ENCODE data around the gene TAPBPL. TPM values are rescaled to one million over a fixed set of nuclear protein-coding genes. Genes with fewer than 3 reads are reported as not detected.

Gene TAPBPL
- total and polyA plus RNA-seq, 2 of the 4 experiments (the other 2 are of a cell fraction) = 3.4 to 12.1 TPM

DNA sequence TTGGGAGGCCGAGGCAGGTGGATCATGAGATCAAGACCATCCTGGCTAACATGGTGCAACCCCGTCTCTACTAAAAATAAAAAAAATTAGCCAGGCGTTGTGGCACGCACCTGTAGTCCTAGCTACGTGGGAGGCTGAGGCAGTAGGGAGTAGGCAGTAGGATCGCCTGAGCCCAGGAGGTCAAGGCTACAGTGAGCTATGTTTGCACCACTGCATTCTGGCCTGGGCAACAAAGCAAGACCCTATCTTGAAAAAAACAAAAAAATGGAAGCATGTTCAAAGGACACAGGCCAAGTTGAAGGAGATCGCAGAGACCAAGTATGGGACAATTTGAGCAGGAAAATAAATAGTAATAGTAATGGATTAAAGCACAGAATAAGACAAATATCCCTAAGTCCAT, 56.2 kb downstream of the TAPBPL start:
- Histone ChIP-seq H3K36me3 (ENCODE audit: control insufficient read depth, insufficient read depth, low read length) (peaks cover 22% of the 10 kb centered on the region), H3K56ac (ENCODE audit: extremely low read depth, insufficient read depth, low read length) (no peak overlapping the region), H3K4me3 (ENCODE audit: insufficient read depth, low read depth, low read length) (no peak overlapping the region), H3K4ac (ENCODE audit: low read depth, low read length) (peak overlapping the region; percentile 96), H3K9ac (ENCODE audit: low read depth, low read length) (peak overlapping the region; percentile 35; the same call in 1 of the 2 replicates), H4K8ac (ENCODE audit: low read depth in 2 of 2, low read length in 2 of 2) (peak overlapping the region; percentile 98 to 99), H4K91ac (ENCODE audit: insufficient read depth, low read depth, low read length) (peak overlapping the region; percentile 96), H2BK15ac (ENCODE audit: low read depth, low read length) (peak overlapping the region; percentile 53; the same call in 2 of the 3 replicates), H3K9me3 (ENCODE audit: control insufficient read depth, insufficient read depth, low read length) (no peaks in the 10 kb centered on the region), H2BK20ac (ENCODE audit: low read depth, low read length) (peak overlapping the region; percentile 84), H2AK9ac (replicated peaks; ENCODE audit: low read depth, low read length, poor library complexity) (peak overlapping the region; percentile 92), H3K27me3 (ENCODE audit: control insufficient read depth, insufficient read depth, low read length) (no peaks in the 10 kb centered on the region), H2BK5ac (ENCODE audit: low read depth, low read length, poor library complexity, severe bottlenecking) (peak overlapping the region; percentile 97), H3K4me2 (ENCODE audit: low read depth, low read length) (no peak overlapping the region), H3K23ac (ENCODE audit: low read depth, low read length) (peak overlapping the region; percentile 28; the same call in 1 of the 2 replicates), H3K14ac (replicated peaks; ENCODE audit: low read depth, low read length) (peak overlapping the region; percentile 94), H3K4me1 (ENCODE audit: control insufficient read depth, insufficient read depth, low read length) (peaks cover 10% of the 10 kb centered on the region), H4K20me1 (ENCODE audit: insufficient read depth, low read length) (no peaks in the 10 kb centered on the region), H3K27ac (ENCODE audit: insufficient read depth, low read length) (peak overlapping the region; percentile 93), H3K18ac (ENCODE audit: low read depth, low read length) (peak overlapping the region; percentile 100), H3K9me1 (ENCODE audit: insufficient read depth, low read length) (no peaks in the 10 kb centered on the region; the same call in none of the 2 replicates), H4K5ac (ENCODE audit: low read depth, low read length) (peak overlapping the region; percentile 99), H3K79me1 (ENCODE audit: low read depth in 1 of 2, low read length in 2 of 2) (peaks cover 46 to 65% of the 10 kb centered on the region in 2 experiments), H2BK120ac (ENCODE audit: low read depth, low read length) (peak overlapping the region; percentile 97), H2AFZ (replicated peaks; ENCODE audit: low read length, poor library complexity) (no peak overlapping the region), H2AK5ac (ENCODE audit: low read depth, low read length) (peak overlapping the region; percentile 93)
- POLR2A ChIA-PET (ENCODE audit: unreplicated experiment) = interaction anchor here (1.3 kb wide), 1 partner anchor 26 kb away, joined by 15 read pairs; the partner anchor contains the start of gene GAPDH
- WGBS, 2 experiments (ENCODE audit: extremely low coverage in 2 of 2, insufficient read length in 1 of 2) = 100% methylated on average over 1 of the region's 7 CpGs; no CpG with 5 or more reads in 1 of the 2 experiments
- CTCF ChIA-PET = interaction anchor here (0.7 kb wide), 1 partner anchor 12 kb away, joined by 6 read pairs; no protein-coding TSS in a partner anchor
- dilution Hi-C loops (cut with HindIII; ENCODE audit: low sequenced_read_pairs, unreplicated experiment) = no loop called here
- in situ Hi-C loops (cut with MboI; ENCODE audit: low sequenced_read_pairs) = no loop called here
- TF ChIP-seq MAZ (IDR thresholded peaks at IDR 0.05; ENCODE audit: borderline replicate concordance, low read depth, low read length) = no peak
- TF ChIP-seq CHD1 (IDR thresholded peaks at IDR 0.05; ENCODE audit: low read depth, low read length) = no peak
- TF ChIP-seq BHLHE40 (IDR thresholded peaks at IDR 0.05; ENCODE audit: low read depth, low read length) = no peak
- TF ChIP-seq CEBPB (IDR thresholded peaks at IDR 0.05; ENCODE audit: low read depth, low read length) = no peak
- no peak for TF ChIP-seq POLR2A (IDR thresholded peaks at IDR 0.05; ENCODE audit: low read depth, low read length)
- TF ChIP-seq RFX5 (IDR thresholded peaks at IDR 0.05; ENCODE audit: low read depth, low read length) = no peak
- TF ChIP-seq NFE2L2 (IDR thresholded peaks at IDR 0.05; ENCODE audit: low read depth, low read length) = no peak
- no peak for TF ChIP-seq CTCF (conservative IDR thresholded peaks at IDR 0.05; ENCODE audit: low read depth, low read length)
- no peak for TF ChIP-seq FOS (IDR thresholded peaks at IDR 0.05; ENCODE audit: low read depth, low read length)
- TF ChIP-seq, protein P1, sequence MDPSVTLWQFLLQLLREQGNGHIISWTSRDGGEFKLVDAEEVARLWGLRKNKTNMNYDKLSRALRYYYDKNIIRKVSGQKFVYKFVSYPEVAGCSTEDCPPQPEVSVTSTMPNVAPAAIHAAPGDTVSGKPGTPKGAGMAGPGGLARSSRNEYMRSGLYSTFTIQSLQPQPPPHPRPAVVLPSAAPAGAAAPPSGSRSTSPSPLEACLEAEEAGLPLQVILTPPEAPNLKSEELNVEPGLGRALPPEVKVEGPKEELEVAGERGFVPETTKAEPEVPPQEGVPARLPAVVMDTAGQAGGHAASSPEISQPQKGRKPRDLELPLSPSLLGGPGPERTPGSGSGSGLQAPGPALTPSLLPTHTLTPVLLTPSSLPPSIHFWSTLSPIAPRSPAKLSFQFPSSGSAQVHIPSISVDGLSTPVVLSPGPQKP (IDR thresholded peaks at IDR 0.05; ENCODE audit: borderline replicate concordance, low read depth, low read length) = no peak
- TF ChIP-seq, protein P2, sequence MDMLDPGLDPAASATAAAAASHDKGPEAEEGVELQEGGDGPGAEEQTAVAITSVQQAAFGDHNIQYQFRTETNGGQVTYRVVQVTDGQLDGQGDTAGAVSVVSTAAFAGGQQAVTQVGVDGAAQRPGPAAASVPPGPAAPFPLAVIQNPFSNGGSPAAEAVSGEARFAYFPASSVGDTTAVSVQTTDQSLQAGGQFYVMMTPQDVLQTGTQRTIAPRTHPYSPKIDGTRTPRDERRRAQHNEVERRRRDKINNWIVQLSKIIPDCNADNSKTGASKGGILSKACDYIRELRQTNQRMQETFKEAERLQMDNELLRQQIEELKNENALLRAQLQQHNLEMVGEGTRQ (IDR thresholded peaks at IDR 0.05; ENCODE audit: low read depth, low read length) = no peak
- TF ChIP-seq SMC3 (IDR thresholded peaks at IDR 0.05; ENCODE audit: low read depth, low read length) = no peak
- TF ChIP-seq RAD21 (IDR thresholded peaks at IDR 0.05; ENCODE audit: low read length) = no peak
- TF ChIP-seq MAFK (IDR thresholded peaks at IDR 0.05; ENCODE audit: low read depth, low read length) = no peak
- no peak for TF ChIP-seq MXI1 (IDR thresholded peaks at IDR 0.05; ENCODE audit: borderline replicate concordance, low read depth, low read length)
- intact Hi-C loops (cut with micrococcal nuclease) = no loop called here
- DNase-seq = no peak
- BruUV-seq (replicated peaks) = no TSS peak
- ATAC-seq (ENCODE audit: low read depth) = no peak
